ENCODE results near the gene CMSS1.
"Not testable (repeated sequence)": the region's sequence is repeated elsewhere in the genome, so short reads cannot be mapped to it uniquely, and the experiment has no call there.

CMSS1 gene

GRCh38 chr3:100033184-100033583, 215.5 kb downstream of the CMSS1 start:
- no peak for DNase-seq

GRCh38 chr3:100033903-100034471, 216.3 kb downstream of the CMSS1 start:
- no peak for DNase-seq

- DNase-seq: no peak
Measured at GRCh38 chr3:100039075-100039474, 221.4 kb downstream of the CMSS1 start.

- no peak for DNase-seq
Measured at GRCh38 chr3:100040451-100041225, 223.0 kb downstream of the CMSS1 start.

GRCh38 chr3:100041328-100041749, 223.7 kb downstream of the CMSS1 start:
- no peak for DNase-seq

GRCh38 chr3:100042166-100042981, 224.7 kb downstream of the CMSS1 start:
- DNase-seq: no peak

- no peak for DNase-seq
Measured at GRCh38 chr3:100043271-100043670, 225.6 kb downstream of the CMSS1 start.

GRCh38 chr3:100044369-100044768, 226.7 kb downstream of the CMSS1 start:
- DNase-seq: no peak

- DNase-seq: no peak
Measured at GRCh38 chr3:100045696-100046095, 228.0 kb downstream of the CMSS1 start.

GRCh38 chr3:100046986-100047385, 229.3 kb downstream of the CMSS1 start:
- DNase-seq: no peak

- no peak for DNase-seq
Measured at GRCh38 chr3:100047455-100048141, 229.9 kb downstream of the CMSS1 start.

- no peak for DNase-seq
Measured at GRCh38 chr3:100048248-100048647, 230.6 kb downstream of the CMSS1 start.

GRCh38 chr3:100051513-100051912, 233.9 kb downstream of the CMSS1 start:
- DNase-seq: not testable (repeated sequence)

GRCh38 chr3:100053951-100054620, 236.4 kb downstream of the CMSS1 start:
- no peak for DNase-seq

GRCh38 chr3:100057716-100058575, 240.3 kb downstream of the CMSS1 start:
- no peak for DNase-seq

- DNase-seq: no peak
Measured at GRCh38 chr3:100059472-100059871, 241.8 kb downstream of the CMSS1 start.

- no peak for DNase-seq
Measured at GRCh38 chr3:100060685-100061484, 243.2 kb downstream of the CMSS1 start.

GRCh38 chr3:100062665-100063064, 245.0 kb downstream of the CMSS1 start:
- DNase-seq: no peak

- no peak for DNase-seq
Measured at GRCh38 chr3:100063929-100064461, 246.3 kb downstream of the CMSS1 start.

GRCh38 chr3:100067589-100067988, 249.9 kb downstream of the CMSS1 start:
- DNase-seq: no peak
